ENCODE results near the gene LANCL2. TPM values are rescaled to one million over a fixed set of nuclear protein-coding genes. Genes with fewer than 3 reads are reported as not detected.

LANCL2 gene
- total and polyA plus RNA-seq, 9 of the 15 experiments (the other 6 are each of a cell fraction or from before 2014, with no cell fraction given), result 5.3 to 18.5 (median 13.5) TPM

DNA sequence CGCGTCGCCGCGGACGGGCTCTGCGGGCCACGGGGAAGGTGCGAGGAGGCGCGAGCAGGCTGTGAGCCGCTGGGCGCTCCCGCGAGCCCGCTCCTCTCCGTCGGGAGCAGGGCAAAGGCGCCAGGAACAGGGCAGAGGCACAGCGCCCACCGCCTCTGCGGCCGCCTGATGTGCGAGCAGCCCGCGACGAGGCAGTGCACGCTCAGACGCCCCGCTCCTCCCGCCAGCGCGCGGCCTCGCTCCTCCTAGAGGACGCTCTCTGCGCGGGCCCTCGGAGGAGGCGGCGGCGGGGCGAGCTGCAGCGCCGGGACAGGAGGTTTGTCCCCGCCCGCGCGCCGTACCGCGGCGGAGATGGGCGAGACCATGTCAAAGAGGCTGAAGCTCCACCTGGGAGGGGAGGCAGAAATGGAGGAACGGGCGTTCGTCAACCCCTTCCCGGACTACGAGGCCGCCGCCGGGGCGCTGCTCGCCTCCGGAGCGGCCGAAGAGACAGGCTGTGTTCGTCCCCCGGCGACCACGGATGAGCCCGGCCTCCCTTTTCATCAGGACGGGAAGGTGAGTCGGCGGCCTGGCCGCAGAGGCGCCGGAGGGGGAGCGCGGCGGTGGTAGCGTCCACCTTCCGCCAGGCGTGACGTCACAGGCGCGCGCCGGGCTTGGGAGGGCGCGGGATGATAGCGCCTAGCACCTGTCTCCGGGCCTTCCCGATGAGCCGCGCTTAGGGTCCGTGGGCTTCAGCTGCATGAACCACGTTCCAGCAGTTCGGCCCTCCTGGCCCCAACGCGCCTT lies 731 bp downstream of the LANCL2 start (continued):
- TF ChIP-seq U2AF2 (optimal IDR thresholded peaks at IDR 0.05; ENCODE audit: low read depth, low read length) (no peak), SIRT6 (IDR thresholded peaks at IDR 0.05; ENCODE audit: low read depth, low read length) (no peak), ZBTB8A (IDR thresholded peaks at IDR 0.05; ENCODE audit: partially characterized antibody) (no peak), MAFG (tag; conservative IDR thresholded peaks at IDR 0.05) (no peak), ZBTB17 (CRISPR knock-in tag; IDR thresholded peaks at IDR 0.05) (peak; percentile 6; the same call in 1 of the 2 replicates), MYBL2 (IDR thresholded peaks at IDR 0.05; ENCODE audit: low read depth) (no peak), MYBL2 (CRISPR knock-in tag; IDR thresholded peaks at IDR 0.05; ENCODE audit: borderline replicate concordance) (no peak), SMAD3 (CRISPR knock-in tag; conservative IDR thresholded peaks at IDR 0.05) (no peak), TRIM25 (IDR thresholded peaks at IDR 0.05; ENCODE audit: borderline replicate concordance) (no peak), FOXJ2 (tag; IDR thresholded peaks at IDR 0.05) (no peak), ILF3 (IDR thresholded peaks at IDR 0.05; ENCODE audit: borderline replicate concordance) (no peak; the same call in 1 of the 2 replicates), ZNF217 (CRISPR knock-in tag; IDR thresholded peaks at IDR 0.05) (no peak), CBFB (CRISPR knock-in tag; IDR thresholded peaks at IDR 0.05) (0 out of 2 replicates have a peak, but pooled peaks have one; percentile 19), SRSF7 (optimal IDR thresholded peaks at IDR 0.05; ENCODE audit: low read depth, low read length) (no peak), FOXA1 (IDR thresholded peaks at IDR 0.05; ENCODE audit: borderline replicate concordance) (no peak), PHTF2 (CRISPR knock-in tag; IDR thresholded peaks at IDR 0.05) (no peak), MAZ (CRISPR knock-in tag; conservative IDR thresholded peaks at IDR 0.05 in 1 of 2, IDR thresholded peaks at IDR 0.05 in 1 of 2) (peak; percentile 92), ILK (tag; IDR thresholded peaks at IDR 0.05; ENCODE audit: borderline replicate concordance, low read depth) (no peak), MYC (IDR thresholded peaks at IDR 0.05; ENCODE audit: low read depth, low read length) (peak; percentile 40; the same call in 1 of the 2 replicates), MYC (CRISPR knock-in tag; IDR thresholded peaks at IDR 0.05; ENCODE audit: borderline replicate concordance, low read depth) (peak; percentile 81; the same call in 1 of the 2 replicates), PURB (CRISPR knock-in tag; IDR thresholded peaks at IDR 0.05; ENCODE audit: low read depth) (no peak), TEAD4 (IDR thresholded peaks at IDR 0.05; ENCODE audit: low read length) (no peak), TEAD4 (CRISPR knock-in tag; IDR thresholded peaks at IDR 0.05; ENCODE audit: borderline replicate concordance) (no peak), PHB (CRISPR knock-in tag; IDR thresholded peaks at IDR 0.05) (no peak)
- TF ChIP-seq, protein P1, sequence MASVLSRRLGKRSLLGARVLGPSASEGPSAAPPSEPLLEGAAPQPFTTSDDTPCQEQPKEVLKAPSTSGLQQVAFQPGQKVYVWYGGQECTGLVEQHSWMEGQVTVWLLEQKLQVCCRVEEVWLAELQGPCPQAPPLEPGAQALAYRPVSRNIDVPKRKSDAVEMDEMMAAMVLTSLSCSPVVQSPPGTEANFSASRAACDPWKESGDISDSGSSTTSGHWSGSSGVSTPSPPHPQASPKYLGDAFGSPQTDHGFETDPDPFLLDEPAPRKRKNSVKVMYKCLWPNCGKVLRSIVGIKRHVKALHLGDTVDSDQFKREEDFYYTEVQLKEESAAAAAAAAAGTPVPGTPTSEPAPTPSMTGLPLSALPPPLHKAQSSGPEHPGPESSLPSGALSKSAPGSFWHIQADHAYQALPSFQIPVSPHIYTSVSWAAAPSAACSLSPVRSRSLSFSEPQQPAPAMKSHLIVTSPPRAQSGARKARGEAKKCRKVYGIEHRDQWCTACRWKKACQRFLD (CRISPR knock-in tag; IDR thresholded peaks at IDR 0.05), result peak; percentile 66
- TF ChIP-seq, protein P2, sequence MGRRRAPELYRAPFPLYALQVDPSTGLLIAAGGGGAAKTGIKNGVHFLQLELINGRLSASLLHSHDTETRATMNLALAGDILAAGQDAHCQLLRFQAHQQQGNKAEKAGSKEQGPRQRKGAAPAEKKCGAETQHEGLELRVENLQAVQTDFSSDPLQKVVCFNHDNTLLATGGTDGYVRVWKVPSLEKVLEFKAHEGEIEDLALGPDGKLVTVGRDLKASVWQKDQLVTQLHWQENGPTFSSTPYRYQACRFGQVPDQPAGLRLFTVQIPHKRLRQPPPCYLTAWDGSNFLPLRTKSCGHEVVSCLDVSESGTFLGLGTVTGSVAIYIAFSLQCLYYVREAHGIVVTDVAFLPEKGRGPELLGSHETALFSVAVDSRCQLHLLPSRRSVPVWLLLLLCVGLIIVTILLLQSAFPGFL (CRISPR knock-in tag; IDR thresholded peaks at IDR 0.05), result no peak
